Measurements from ENCODE around the gene RPL35. TPM values are rescaled to one million over a fixed set of nuclear protein-coding genes. Genes with fewer than 3 reads are reported as not detected.

The RPL35 gene
- total and polyA plus RNA-seq, 9 donors = 752 to 7,796 (median 2,205) TPM

- Histone ChIP-seq H3K9me3 (no peaks in the 10 kb centered on the region), H3K27me3 (no peaks in the 10 kb centered on the region), H3K4me3 (no peak overlapping the region), H3K27ac (no peak overlapping the region), H3K36me3 (no peaks in the 10 kb centered on the region), H3K4me1 (ENCODE audit: insufficient read depth) (peaks cover 7% of the 10 kb centered on the region)
- peak in 4 of 5 donors; percentile 36 to 58 (median 50) for DNase-seq
- intact Hi-C loops (cut with DNase I) = no loop called here
- no peak for TF ChIP-seq EP300 (IDR thresholded peaks at IDR 0.05)
- TF ChIP-seq, protein P1, sequence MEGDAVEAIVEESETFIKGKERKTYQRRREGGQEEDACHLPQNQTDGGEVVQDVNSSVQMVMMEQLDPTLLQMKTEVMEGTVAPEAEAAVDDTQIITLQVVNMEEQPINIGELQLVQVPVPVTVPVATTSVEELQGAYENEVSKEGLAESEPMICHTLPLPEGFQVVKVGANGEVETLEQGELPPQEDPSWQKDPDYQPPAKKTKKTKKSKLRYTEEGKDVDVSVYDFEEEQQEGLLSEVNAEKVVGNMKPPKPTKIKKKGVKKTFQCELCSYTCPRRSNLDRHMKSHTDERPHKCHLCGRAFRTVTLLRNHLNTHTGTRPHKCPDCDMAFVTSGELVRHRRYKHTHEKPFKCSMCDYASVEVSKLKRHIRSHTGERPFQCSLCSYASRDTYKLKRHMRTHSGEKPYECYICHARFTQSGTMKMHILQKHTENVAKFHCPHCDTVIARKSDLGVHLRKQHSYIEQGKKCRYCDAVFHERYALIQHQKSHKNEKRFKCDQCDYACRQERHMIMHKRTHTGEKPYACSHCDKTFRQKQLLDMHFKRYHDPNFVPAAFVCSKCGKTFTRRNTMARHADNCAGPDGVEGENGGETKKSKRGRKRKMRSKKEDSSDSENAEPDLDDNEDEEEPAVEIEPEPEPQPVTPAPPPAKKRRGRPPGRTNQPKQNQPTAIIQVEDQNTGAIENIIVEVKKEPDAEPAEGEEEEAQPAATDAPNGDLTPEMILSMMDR (IDR thresholded peaks at IDR 0.05) = no peak
- no peak for TF ChIP-seq POLR2A (IDR thresholded peaks at IDR 0.05)
- 58 to 68% (median 58%) methylated on average over 9 of the region's 9 CpGs for WGBS, 3 donors
These were observed 30.0 kb downstream of the RPL35 start for GRCh38 chr9:124831642-124832364.

- Histone ChIP-seq H3K36me3 (no peaks in the 10 kb centered on the region), H3K27ac (no peak overlapping the region), H3K4me1 (ENCODE audit: insufficient read depth) (peaks cover 7% of the 10 kb centered on the region), H3K9me3 (no peaks in the 10 kb centered on the region), H3K27me3 (no peaks in the 10 kb centered on the region), H3K4me3 (no peak overlapping the region)
- no peak for DNase-seq
- TF ChIP-seq, protein P1 (IDR thresholded peaks at IDR 0.05) = no peak
- no peak for TF ChIP-seq POLR2A (IDR thresholded peaks at IDR 0.05)
- TF ChIP-seq EP300 (IDR thresholded peaks at IDR 0.05) = no peak
- intact Hi-C loops (cut with DNase I) = no loop called here
- 69 to 81% (median 70%) methylated on average over 4 of the region's 4 CpGs for WGBS, 3 donors
These were observed 31.2 kb downstream of the RPL35 start for GRCh38 chr9:124830593-124830992.

DNA sequence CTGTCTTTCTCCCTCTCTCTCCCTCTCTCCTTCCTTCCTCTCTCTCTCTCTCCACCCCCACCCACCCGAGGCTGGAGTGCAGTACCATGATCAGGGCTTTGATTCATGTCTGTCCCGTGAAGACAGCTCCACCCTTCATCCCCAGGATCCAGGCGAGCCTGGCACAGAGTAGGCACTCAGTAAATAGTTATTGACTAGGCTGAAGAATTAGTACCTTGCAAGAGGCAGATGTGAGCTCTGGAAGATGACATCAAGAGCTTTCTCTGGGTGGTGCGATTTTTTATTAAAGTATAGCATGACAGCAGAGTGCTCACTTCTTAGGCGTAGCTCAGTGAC, 32.5 kb downstream of the RPL35 start:
- Histone ChIP-seq H3K36me3 (no peaks in the 10 kb centered on the region), H3K4me3 (no peak overlapping the region), H3K4me1 (ENCODE audit: insufficient read depth) (peaks cover 5% of the 10 kb centered on the region), H3K27me3 (no peaks in the 10 kb centered on the region), H3K9me3 (no peaks in the 10 kb centered on the region), H3K27ac (no peak overlapping the region)
- no peak for TF ChIP-seq EP300 (IDR thresholded peaks at IDR 0.05)
- TF ChIP-seq, protein P1 (IDR thresholded peaks at IDR 0.05) = no peak
- TF ChIP-seq POLR2A (IDR thresholded peaks at IDR 0.05) = no peak
- WGBS, 3 donors = 29 to 45% (median 31%) methylated on average over 5 of the region's 5 CpGs
- DNase-seq = no peak
- intact Hi-C loops (cut with DNase I) = no loop called here

GRCh38 chr9:124828489-124829333, 33.0 kb downstream of the RPL35 start:
- DNase-seq = no peak
- Histone ChIP-seq H3K4me1 (ENCODE audit: insufficient read depth) (peaks cover 5% of the 10 kb centered on the region), H3K27ac (no peak overlapping the region), H3K27me3 (no peaks in the 10 kb centered on the region), H3K36me3 (no peaks in the 10 kb centered on the region), H3K4me3 (no peak overlapping the region), H3K9me3 (no peaks in the 10 kb centered on the region)
- intact Hi-C loops (cut with DNase I) = no loop called here
- WGBS, 3 donors = 30 to 41% (median 40%) methylated on average over 2 of the region's 2 CpGs
- TF ChIP-seq, protein P1 (IDR thresholded peaks at IDR 0.05) = no peak
- TF ChIP-seq POLR2A (IDR thresholded peaks at IDR 0.05) (no peak), EP300 (IDR thresholded peaks at IDR 0.05) (no peak)

Measured in ovary (tissue), 9 donors.